HAP-1 (cell line): Measurements from ENCODE around the gene NRF1.
"Not testable (repeated sequence)": the region's sequence is repeated elsewhere in the genome, so short reads cannot be mapped to it uniquely, and the experiment has no call there.

Source experiments
- DNase-seq, 2 experiments: peaks; one replicate each; pipeline ENCODE4 v3.0.0-alpha.2; 2016 to 2020; ENCODE audit warnings: low spot score in 2 of 2
- H3K27me3 ChIP-seq: fragments of 250-450 bp; sonication (Bioruptor Pico); 2 replicates; pipeline ENCODE4 v1.5.1; 2020; ENCODE audit warnings: low read depth, mild to moderate bottlenecking, moderate library complexity
- H3K36me3 ChIP-seq: fragments of 250-450 bp; sonication (Bioruptor Pico); replicated peaks from 2 replicates; pipeline ENCODE4 v1.5.1; 2020; ENCODE audit warnings: mild to moderate bottlenecking
- H3K4me1 ChIP-seq: fragments of 250-450 bp; sonication (Bioruptor Pico); 2 replicates; pipeline ENCODE4 v1.5.1; 2020; ENCODE audit warnings: mild to moderate bottlenecking
- H3K4me3 ChIP-seq: fragments of 250-450 bp; sonication (Bioruptor Pico); 2 replicates; pipeline ENCODE4 v1.5.1; 2020; ENCODE audit warnings: mild to moderate bottlenecking, moderate library complexity
- H3K9me3 ChIP-seq: fragments of 250-450 bp; sonication (Bioruptor Pico); 2 replicates; pipeline ENCODE4 v1.5.1; 2020; ENCODE audit warnings: mild to moderate bottlenecking, moderate library complexity
- in situ Hi-C: fragments of 300-500 bp; cut with MboI; formaldehyde crosslinking; loops from 3 replicates; pipeline ENCODE4 v1.14.3; 2020; ENCODE audit warnings: low sequenced_read_pairs, inconsistent platforms, mixed read lengths

Gene NRF1

GRCh38 chr7:129591868-129592267, 19.7 kb upstream of the NRF1 start:
- H3K9me3 ChIP-seq, result peaks cover 6% of the 10 kb centered on the region
- in situ Hi-C loops, result no loop called here
- no peak overlapping the region for H3K4me3 ChIP-seq
- DNase-seq, result no peak
- no peaks in the 10 kb centered on the region for H3K27me3 ChIP-seq
- no peaks in the 10 kb centered on the region for H3K4me1 ChIP-seq
- H3K36me3 ChIP-seq, result no peaks in the 10 kb centered on the region

GRCh38 chr7:129596386-129596785, 15.1 kb upstream of the NRF1 start:
- H3K27me3 ChIP-seq, in situ Hi-C loops, H3K4me3 ChIP-seq, DNase-seq, H3K36me3 ChIP-seq, H3K9me3 ChIP-seq, H3K4me1 ChIP-seq: not testable (repeated sequence)

DNA sequence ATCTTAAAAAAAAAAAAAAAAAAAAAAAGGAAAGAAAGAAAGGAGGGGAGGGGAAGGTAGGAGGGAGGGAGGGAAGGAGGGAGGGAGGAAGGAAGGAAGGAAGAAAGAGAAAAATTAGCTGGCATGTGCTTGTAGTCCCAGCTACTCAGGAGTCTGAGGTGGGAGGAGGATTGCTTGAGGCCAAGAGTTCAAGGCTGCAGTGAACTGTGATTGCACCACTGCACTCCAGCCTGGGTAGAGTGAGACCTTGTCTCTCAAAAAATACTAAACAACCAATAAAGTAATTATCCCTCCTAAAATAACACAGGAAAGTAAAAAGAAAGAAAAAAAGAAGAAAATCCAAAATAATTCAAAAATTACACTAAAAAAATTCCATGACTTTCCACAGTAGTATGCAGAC, 13.8 kb upstream of the NRF1 start:
- no peak overlapping the region for H3K4me3 ChIP-seq
- in situ Hi-C loops, result no loop called here
- no peak for DNase-seq
- H3K4me1 ChIP-seq, result no peaks in the 10 kb centered on the region
- no peaks in the 10 kb centered on the region for H3K27me3 ChIP-seq
- H3K36me3 ChIP-seq, result no peaks in the 10 kb centered on the region
- H3K9me3 ChIP-seq, result no peaks in the 10 kb centered on the region

DNA sequence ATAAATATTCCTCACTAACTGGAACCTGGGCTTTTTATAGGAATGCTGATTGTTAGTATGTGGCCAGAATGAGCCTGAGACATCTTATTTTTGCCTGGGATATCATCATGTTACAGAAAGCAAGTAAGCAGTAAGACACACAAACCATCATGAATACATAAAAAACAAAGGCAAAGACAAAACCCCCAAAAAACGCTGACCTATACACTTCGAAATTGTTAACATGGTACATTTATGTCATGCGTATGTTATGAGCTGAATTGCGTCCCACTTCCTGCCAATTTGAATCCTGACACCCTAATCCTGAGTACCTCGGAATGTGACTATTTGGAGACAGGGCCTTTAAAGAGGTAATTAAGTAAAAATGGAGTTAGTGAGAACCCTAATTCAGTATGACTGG, 12.3 kb upstream of the NRF1 start:
- no peak overlapping the region for H3K4me3 ChIP-seq
- H3K9me3 ChIP-seq, result no peaks in the 10 kb centered on the region
- no peaks in the 10 kb centered on the region for H3K27me3 ChIP-seq
- H3K4me1 ChIP-seq, result peaks cover 6% of the 10 kb centered on the region; the same call in 1 of the 2 replicates
- in situ Hi-C loops, result no loop called here
- DNase-seq, result no peak
- no peaks in the 10 kb centered on the region for H3K36me3 ChIP-seq

DNA sequence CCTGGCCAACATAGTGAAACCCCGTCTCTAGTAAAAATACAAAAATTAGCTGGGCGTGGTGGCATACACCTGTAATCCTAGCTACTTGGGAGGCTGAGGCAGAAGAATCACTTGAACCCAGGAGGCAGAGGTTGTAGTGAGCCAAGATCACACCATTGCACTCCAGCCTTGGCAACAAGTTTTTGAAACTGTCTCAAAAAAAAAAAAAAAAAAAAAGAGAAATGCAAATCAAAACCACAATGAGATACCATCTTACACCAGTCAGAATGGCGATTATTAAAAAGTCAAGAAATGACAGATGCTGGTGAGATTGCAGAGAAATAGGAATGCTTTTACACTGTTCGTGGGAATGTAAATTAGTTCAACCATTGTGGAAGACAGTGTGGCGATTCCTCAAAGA, 7.9 kb upstream of the NRF1 start:
- H3K4me1 ChIP-seq, H3K27me3 ChIP-seq, H3K9me3 ChIP-seq, DNase-seq, in situ Hi-C loops, H3K4me3 ChIP-seq: not testable (repeated sequence)
- peaks cover 12% of the 10 kb centered on the region for H3K36me3 ChIP-seq

GRCh38 chr7:129604021-129604420, 7.5 kb upstream of the NRF1 start:
- H3K4me3 ChIP-seq, H3K27me3 ChIP-seq, H3K4me1 ChIP-seq, H3K9me3 ChIP-seq, DNase-seq, in situ Hi-C loops: not testable (repeated sequence)
- peaks cover 12% of the 10 kb centered on the region for H3K36me3 ChIP-seq

- peaks cover 6% of the 10 kb centered on the region; the same call in 1 of the 2 replicates for H3K4me1 ChIP-seq
- H3K4me3 ChIP-seq, result no peak overlapping the region
- H3K36me3 ChIP-seq, result peaks cover 20% of the 10 kb centered on the region
- no peaks in the 10 kb centered on the region for H3K27me3 ChIP-seq
- DNase-seq, result no peak
- in situ Hi-C loops, result no loop called here
- no peaks in the 10 kb centered on the region for H3K9me3 ChIP-seq
Measured at GRCh38 chr7:129604713-129605437, 6.6 kb upstream of the NRF1 start.

DNA sequence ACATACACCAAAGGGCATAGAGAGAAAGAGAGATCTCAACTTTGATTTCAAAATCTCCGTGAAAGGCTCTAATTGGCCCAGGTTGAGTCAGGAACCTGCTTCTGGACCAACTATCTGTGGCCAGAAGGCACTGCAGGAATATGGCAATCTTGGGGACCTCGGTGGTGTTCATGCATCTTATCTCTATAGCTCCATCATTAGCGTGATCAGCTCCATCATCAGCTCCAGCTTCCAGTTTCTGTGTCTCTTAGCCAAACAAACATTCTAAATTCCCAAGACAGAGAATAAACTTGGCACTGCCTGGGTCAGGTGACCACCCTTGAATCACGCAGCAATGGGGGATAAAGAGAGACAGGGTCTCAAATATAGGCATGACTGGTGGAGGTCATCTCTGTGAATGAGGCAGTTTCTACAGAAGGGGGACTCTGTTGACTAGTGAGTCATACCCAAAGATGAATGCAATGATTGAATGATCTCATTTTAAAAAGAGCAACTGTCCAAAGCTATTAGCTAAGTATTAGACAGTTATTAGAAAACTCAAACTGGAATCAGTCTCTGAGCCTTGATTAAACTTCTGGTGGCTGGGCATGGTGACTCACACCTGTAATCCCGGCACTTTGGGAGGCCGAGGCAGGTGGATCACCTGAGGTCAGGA, 5.4 kb upstream of the NRF1 start:
- Histone ChIP-seq H3K36me3 (peaks cover 25% of the 10 kb centered on the region), H3K27me3 (no peaks in the 10 kb centered on the region), H3K9me3 (no peaks in the 10 kb centered on the region), H3K4me3 (no peak overlapping the region), H3K4me1 (peaks cover 11% of the 10 kb centered on the region)
- in situ Hi-C loops, result no loop called here
- DNase-seq, result no peak

DNA sequence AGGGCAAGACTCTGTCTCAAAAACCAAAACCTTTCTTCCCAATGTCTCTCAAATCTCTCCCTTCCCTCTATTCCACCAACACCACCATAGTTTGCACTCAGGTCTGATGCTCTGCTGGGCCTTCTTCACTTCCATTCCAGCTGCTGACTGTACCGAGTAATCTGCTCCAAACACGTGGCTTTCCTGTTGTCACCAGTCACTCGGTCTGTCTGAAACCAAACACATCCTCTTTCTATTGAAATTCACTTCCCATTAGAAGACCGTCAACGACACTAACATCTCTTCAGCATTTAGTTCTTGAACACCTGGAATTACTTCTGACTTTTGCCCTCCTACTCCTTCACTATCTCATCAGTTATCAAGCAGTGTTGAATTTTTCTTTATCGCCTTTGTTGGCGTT, 4.7 kb upstream of the NRF1 start:
- in situ Hi-C loops, result no loop called here
- H3K9me3 ChIP-seq, result no peaks in the 10 kb centered on the region
- DNase-seq, result no peak
- H3K27me3 ChIP-seq, result no peaks in the 10 kb centered on the region
- H3K36me3 ChIP-seq, result peaks cover 25% of the 10 kb centered on the region
- peaks cover 11% of the 10 kb centered on the region for H3K4me1 ChIP-seq
- H3K4me3 ChIP-seq, result no peak overlapping the region

GRCh38 chr7:129607471-129608120, 3.9 kb upstream of the NRF1 start:
- Histone ChIP-seq H3K9me3 (no peaks in the 10 kb centered on the region), H3K27me3 (no peaks in the 10 kb centered on the region), H3K4me3 (no peak overlapping the region), H3K4me1 (peaks cover 11% of the 10 kb centered on the region), H3K36me3 (peaks cover 25% of the 10 kb centered on the region)
- DNase-seq, result peak; percentile 41 to 65
- in situ Hi-C loops, result no loop called here

GRCh38 chr7:129609666-129610065, 1.9 kb upstream of the NRF1 start:
- Histone ChIP-seq H3K9me3 (no peaks in the 10 kb centered on the region), H3K4me3 (no peak overlapping the region), H3K4me1 (peaks cover 18% of the 10 kb centered on the region), H3K27me3 (no peaks in the 10 kb centered on the region), H3K36me3 (peaks cover 25% of the 10 kb centered on the region)
- in situ Hi-C loops, result no loop called here
- DNase-seq, result no peak

DNA sequence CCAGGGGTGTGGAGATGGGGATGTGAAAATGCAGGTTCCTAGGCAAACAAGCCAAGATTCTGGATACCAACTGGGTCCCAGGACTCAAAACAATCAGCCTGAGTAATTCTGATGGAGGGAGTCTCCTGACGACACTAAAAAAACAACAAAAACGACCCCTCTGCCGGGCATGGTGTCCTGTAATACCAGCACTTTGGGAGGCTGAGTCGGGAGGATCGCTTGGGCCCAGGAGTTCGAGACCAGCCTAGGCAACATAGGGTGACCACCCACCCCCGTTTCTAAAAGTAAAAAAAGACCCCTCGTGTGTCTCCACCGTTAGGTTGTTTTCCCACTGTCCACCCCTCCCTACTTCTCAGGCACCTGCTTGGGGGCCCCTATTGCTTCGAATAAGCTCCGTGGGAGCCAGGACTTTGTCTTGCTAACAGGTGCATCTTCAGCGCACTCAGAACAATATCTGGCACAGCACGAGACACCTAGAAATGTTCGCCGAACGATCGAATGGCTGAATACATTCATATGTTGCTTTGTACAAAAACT, 743 bp upstream of the NRF1 start:
- H3K4me3 ChIP-seq, result peak overlapping the region; percentile 66
- DNase-seq, result no peak
- no peaks in the 10 kb centered on the region for H3K9me3 ChIP-seq
- H3K27me3 ChIP-seq, result no peaks in the 10 kb centered on the region
- in situ Hi-C loops, result no loop called here
- H3K4me1 ChIP-seq, result peaks cover 29% of the 10 kb centered on the region
- H3K36me3 ChIP-seq, result peaks cover 25% of the 10 kb centered on the region

DNA sequence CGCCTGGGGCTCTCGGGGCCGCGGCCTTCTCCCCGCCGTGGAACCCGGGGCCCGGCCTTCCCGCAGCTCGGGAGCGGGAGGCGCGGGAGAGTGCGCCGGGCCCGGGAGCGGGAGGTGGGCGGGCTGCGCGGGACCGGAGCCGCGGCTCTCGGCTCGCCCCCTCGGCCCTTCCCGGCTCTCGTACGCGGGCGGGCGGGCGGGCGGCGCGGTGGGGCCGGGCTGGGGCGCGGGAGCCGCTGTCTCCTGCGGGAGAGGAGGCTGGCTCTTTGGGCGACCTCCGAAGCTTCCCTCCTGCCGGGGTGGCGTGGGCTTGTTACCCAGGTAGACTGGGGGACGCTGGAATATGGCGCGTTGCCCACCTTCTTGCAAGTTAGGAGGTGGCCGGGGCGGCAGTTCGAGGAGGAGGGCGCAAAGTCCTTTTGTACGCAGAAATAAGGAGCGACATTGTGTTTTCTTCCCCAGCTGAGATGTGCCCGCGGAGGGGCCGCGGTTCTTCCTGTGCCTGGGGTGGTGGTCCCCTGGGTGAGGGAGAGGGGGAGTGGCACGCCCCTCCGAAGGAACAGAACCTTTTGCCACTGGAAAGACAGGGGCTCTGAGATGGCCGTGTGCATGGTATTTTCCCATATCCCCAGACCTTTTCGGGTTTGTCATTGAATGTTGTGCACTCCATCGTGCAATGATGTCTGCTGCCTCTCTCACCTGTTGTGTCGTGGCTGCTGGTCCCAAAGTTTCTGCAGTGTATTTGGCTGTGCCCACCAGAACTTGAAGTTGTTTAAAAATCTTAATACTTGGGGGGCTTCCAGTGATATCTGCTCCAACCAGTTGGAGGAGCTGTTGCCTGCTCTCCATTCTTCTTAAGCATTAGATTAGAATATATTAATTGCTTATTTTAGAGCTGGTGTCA, 844 bp downstream of the NRF1 start:
- in situ Hi-C loops, result no loop called here
- H3K27me3 ChIP-seq, result no peaks in the 10 kb centered on the region
- no peaks in the 10 kb centered on the region for H3K9me3 ChIP-seq
- H3K36me3 ChIP-seq, result peaks cover 17% of the 10 kb centered on the region
- peaks cover 41% of the 10 kb centered on the region for H3K4me1 ChIP-seq
- DNase-seq, result peak; percentile 52 to 62
- peak overlapping the region; percentile 66 for H3K4me3 ChIP-seq
